ENCODE results near the gene DPPA5. TPM values are rescaled to one million over a fixed set of nuclear protein-coding genes. Genes with fewer than 3 reads are reported as not detected.
A peak's percentile ranks its signal among the peaks of the same experiment; 100 is the strongest.

The DPPA5 gene
- total and polyA plus RNA-seq, 9 of the 15 experiments (the other 6 are each of a cell fraction or from before 2014, with no cell fraction given), result not detected

GRCh38 chr6:73388800-73389512, 34.9 kb upstream of the DPPA5 start (continued):
- TF ChIP-seq SP2 (IDR thresholded peaks at IDR 0.05; ENCODE audit: extremely low read depth, low read depth, low read length, poor library complexity, severe bottlenecking) (no peak), ZC3H11A (IDR thresholded peaks at IDR 0.05; ENCODE audit: low read depth, low read length) (no peak), ZNF311 (CRISPR knock-in tag; IDR thresholded peaks at IDR 0.05) (no peak), SNRNP70 (optimal IDR thresholded peaks at IDR 0.05; ENCODE audit: low read depth, low read length) (no peak), E2F1 (CRISPR knock-in tag; IDR thresholded peaks at IDR 0.05) (no peak), ZNF354B (CRISPR knock-in tag; IDR thresholded peaks at IDR 0.05) (no peak), ZNF408 (CRISPR knock-in tag; IDR thresholded peaks at IDR 0.05; ENCODE audit: low read depth) (no peak), PTTG1 (tag; IDR thresholded peaks at IDR 0.05; ENCODE audit: low read depth) (no peak), RBFOX2 (IDR thresholded peaks at IDR 0.05; ENCODE audit: low read depth, low read length) (peak; percentile 95), PYGO2 (tag; IDR thresholded peaks at IDR 0.05) (no peak), ZNF589 (CRISPR knock-in tag; IDR thresholded peaks at IDR 0.05; ENCODE audit: low read depth) (peak; percentile 7; the same call in 1 of the 2 replicates), ZNF175 (CRISPR knock-in tag; IDR thresholded peaks at IDR 0.05; ENCODE audit: low read depth) (no peak), GATAD2B (IDR thresholded peaks at IDR 0.05; ENCODE audit: borderline replicate concordance) (no peak; the same call in 1 of the 2 replicates), ASH1L (IDR thresholded peaks at IDR 0.05; ENCODE audit: borderline replicate concordance, low read depth, partially characterized antibody) (no peak), ETS1 (conservative IDR thresholded peaks at IDR 0.05; ENCODE audit: control insufficient read depth, low read depth, low read length) (no peak), NCOA2 (IDR thresholded peaks at IDR 0.05; ENCODE audit: partially characterized antibody in 2 of 2) (no peak), TAF7 (tag; IDR thresholded peaks at IDR 0.05) (peak; percentile 82)
- TF ChIP-seq, protein P1, sequence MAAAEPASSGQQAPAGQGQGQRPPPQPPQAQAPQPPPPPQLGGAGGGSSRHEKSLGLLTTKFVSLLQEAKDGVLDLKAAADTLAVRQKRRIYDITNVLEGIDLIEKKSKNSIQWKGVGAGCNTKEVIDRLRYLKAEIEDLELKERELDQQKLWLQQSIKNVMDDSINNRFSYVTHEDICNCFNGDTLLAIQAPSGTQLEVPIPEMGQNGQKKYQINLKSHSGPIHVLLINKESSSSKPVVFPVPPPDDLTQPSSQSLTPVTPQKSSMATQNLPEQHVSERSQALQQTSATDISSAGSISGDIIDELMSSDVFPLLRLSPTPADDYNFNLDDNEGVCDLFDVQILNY (CRISPR knock-in tag; IDR thresholded peaks at IDR 0.05), result no peak
- TF ChIP-seq, protein P2, sequence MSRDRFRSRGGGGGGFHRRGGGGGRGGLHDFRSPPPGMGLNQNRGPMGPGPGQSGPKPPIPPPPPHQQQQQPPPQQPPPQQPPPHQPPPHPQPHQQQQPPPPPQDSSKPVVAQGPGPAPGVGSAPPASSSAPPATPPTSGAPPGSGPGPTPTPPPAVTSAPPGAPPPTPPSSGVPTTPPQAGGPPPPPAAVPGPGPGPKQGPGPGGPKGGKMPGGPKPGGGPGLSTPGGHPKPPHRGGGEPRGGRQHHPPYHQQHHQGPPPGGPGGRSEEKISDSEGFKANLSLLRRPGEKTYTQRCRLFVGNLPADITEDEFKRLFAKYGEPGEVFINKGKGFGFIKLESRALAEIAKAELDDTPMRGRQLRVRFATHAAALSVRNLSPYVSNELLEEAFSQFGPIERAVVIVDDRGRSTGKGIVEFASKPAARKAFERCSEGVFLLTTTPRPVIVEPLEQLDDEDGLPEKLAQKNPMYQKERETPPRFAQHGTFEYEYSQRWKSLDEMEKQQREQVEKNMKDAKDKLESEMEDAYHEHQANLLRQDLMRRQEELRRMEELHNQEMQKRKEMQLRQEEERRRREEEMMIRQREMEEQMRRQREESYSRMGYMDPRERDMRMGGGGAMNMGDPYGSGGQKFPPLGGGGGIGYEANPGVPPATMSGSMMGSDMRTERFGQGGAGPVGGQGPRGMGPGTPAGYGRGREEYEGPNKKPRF (IDR thresholded peaks at IDR 0.05; ENCODE audit: low read depth, low read length), result no peak
- TF ChIP-seq, protein P3, sequence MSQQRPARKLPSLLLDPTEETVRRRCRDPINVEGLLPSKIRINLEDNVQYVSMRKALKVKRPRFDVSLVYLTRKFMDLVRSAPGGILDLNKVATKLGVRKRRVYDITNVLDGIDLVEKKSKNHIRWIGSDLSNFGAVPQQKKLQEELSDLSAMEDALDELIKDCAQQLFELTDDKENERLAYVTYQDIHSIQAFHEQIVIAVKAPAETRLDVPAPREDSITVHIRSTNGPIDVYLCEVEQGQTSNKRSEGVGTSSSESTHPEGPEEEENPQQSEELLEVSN (IDR thresholded peaks at IDR 0.05; ENCODE audit: borderline replicate concordance in 1 of 2, extremely low read depth in 1 of 2, insufficient read depth in 1 of 2, insufficient read length in 1 of 2, low read depth in 1 of 2, low read length in 1 of 2, poor library complexity in 1 of 2, severe bottlenecking in 1 of 2), result peak; percentile 70 to 80

Measured in K562 (cell line).